Neural progenitor cell (in vitro differentiated cells): Measurements from ENCODE around the gene LARGE1. TPM values are rescaled to one million over a fixed set of nuclear protein-coding genes. Genes with fewer than 3 reads are reported as not detected.

ENCODE experiments used
- DNase-seq: peaks from one replicate; pipeline ENCODE4 v3.0.0-alpha.2; 2016; ENCODE audit warnings: low spot score
- H2AFZ ChIP-seq: fragments of 200-600 bp; sonication (generic); replicated peaks from 2 replicates; pipeline ENCODE4 v1.6.1; 2016; ENCODE audit warnings: antibody characterized with exemption
- H3F3A ChIP-seq: fragments of 200-600 bp; sonication (generic); 2 replicates; pipeline ENCODE4 v1.6.1; 2016; ENCODE audit warnings: antibody characterized with exemption, low read depth
- H3K27ac ChIP-seq: fragments of 200-600 bp; sonication (generic); 2 replicates; pipeline ENCODE4 v1.5.1; 2016; ENCODE audit warnings: mild to moderate bottlenecking
- H3K27me3 ChIP-seq: fragments of 200-600 bp; sonication (generic); 2 replicates; pipeline ENCODE4 v1.6.1; 2016; ENCODE audit warnings: mild to moderate bottlenecking, moderate library complexity
- H3K36me3 ChIP-seq: fragments of 200-600 bp; sonication (generic); 2 replicates; pipeline ENCODE4 v1.5.1; 2016
- H3K4me1 ChIP-seq: fragments of 200-600 bp; sonication (generic); 2 replicates; pipeline ENCODE4 v1.6.1; 2016; ENCODE audit warnings: mixed run types
- H3K4me2 ChIP-seq: fragments of 200-600 bp; sonication (generic); 2 replicates; pipeline ENCODE4 v1.6.1; 2016
- H3K4me3 ChIP-seq: fragments of 200-600 bp; sonication (generic); 2 replicates; pipeline ENCODE4 v1.5.1; 2016
- H3K79me2 ChIP-seq: fragments of 200-600 bp; sonication (generic); 2 replicates; pipeline ENCODE4 v1.6.1; 2016; ENCODE audit warnings: low read depth
- H3K9ac ChIP-seq: fragments of 200-600 bp; sonication (generic); 2 replicates; pipeline ENCODE4 v1.6.1; 2016
- H3K9me3 ChIP-seq: fragments of 200-600 bp; sonication (generic); 2 replicates; pipeline ENCODE4 v1.5.1; 2016; ENCODE audit warnings: low read depth
- H4K20me1 ChIP-seq: fragments of 200-600 bp; sonication (generic); 2 replicates; pipeline ENCODE4 v1.6.1; 2016; ENCODE audit warnings: low read depth
- H3K27ac Mint-ChIP-seq: 3 replicates; pipeline ENCODE4 v1.8.0; 2021; ENCODE audit warnings: mixed read lengths
- H3K27me3 Mint-ChIP-seq: 2 replicates; pipeline ENCODE4 v1.8.0; 2022; ENCODE audit warnings: low read depth, mild to moderate bottlenecking, inconsistent platforms, moderate library complexity, mixed read lengths; ENCODE audit not compliant: insufficient read depth
- H3K36me3 Mint-ChIP-seq: 3 replicates; pipeline ENCODE4 v1.8.0; 2021; ENCODE audit warnings: mixed read lengths
- H3K4me1 Mint-ChIP-seq: 3 replicates; pipeline ENCODE4 v1.8.0; 2021; ENCODE audit warnings: mixed read lengths
- H3K4me3 Mint-ChIP-seq: 3 replicates; pipeline ENCODE4 v1.8.0; 2021; ENCODE audit warnings: mild to moderate bottlenecking, moderate library complexity, mixed read lengths
- H3K9me3 Mint-ChIP-seq: 3 replicates; pipeline ENCODE4 v1.8.0; 2020; ENCODE audit warnings: mixed read lengths
- CTCF ChIP-seq: fragments of 200-600 bp; sonication (generic); IDR thresholded peaks from 2 replicates; pipeline ENCODE4 v1.5.1; 2017; ENCODE audit warnings: antibody characterized with exemption, mild to moderate bottlenecking
- EZH2 ChIP-seq: fragments of 200-600 bp; sonication (generic); IDR thresholded peaks from 2 replicates; pipeline ENCODE4 v1.6.1; 2017; ENCODE audit warnings: antibody characterized with exemption, mild to moderate bottlenecking, moderate library complexity
- EZH2phosphoT487 ChIP-seq: fragments of 200-600 bp; sonication (generic); IDR thresholded peaks from 2 replicates; pipeline ENCODE4 v1.6.1; 2017; ENCODE audit warnings: antibody characterized with exemption
- total RNA-seq: library from RNA; depleted of rRNA; stranded (reverse); fragments of >200 nt; gene quantifications from 2 replicates; pipeline ENCODE4 v1.2.3, GENCODE V29; 2015; ENCODE audit warnings: low replicate concordance

The LARGE1 gene
- total RNA-seq, 1 donor from 2014 or later = 24.9 TPM

- H3K4me3 ChIP-seq = peak overlapping the region; percentile 81
- H3K27ac Mint-ChIP-seq = no peak overlapping the region
Observed at GRCh38 chr22:33917744-33918406, 2.4 kb downstream of the LARGE1 start.

GRCh38 chr22:33914699-33915098 lies 5.6 kb downstream of the LARGE1 start:
- no peak overlapping the region for H3K27ac Mint-ChIP-seq
- no peak for DNase-seq
- no peak overlapping the region for H3K9ac ChIP-seq
- H2AFZ ChIP-seq = no peak overlapping the region
- no peaks in the 10 kb centered on the region for H3K9me3 ChIP-seq
- H3K4me3 Mint-ChIP-seq = no peak overlapping the region
- H3K36me3 Mint-ChIP-seq = peaks cover 31% of the 10 kb centered on the region
- H3K27me3 Mint-ChIP-seq = peaks cover 4% of the 10 kb centered on the region
- peaks cover 99% of the 10 kb centered on the region for H3K79me2 ChIP-seq
- peaks cover 42% of the 10 kb centered on the region for H3K4me1 ChIP-seq
- H3F3A ChIP-seq = peaks cover 27% of the 10 kb centered on the region
- H3K27me3 ChIP-seq = peaks cover 11% of the 10 kb centered on the region
- H3K4me2 ChIP-seq = peak overlapping the region; percentile 55
- H3K36me3 ChIP-seq = no peaks in the 10 kb centered on the region
- TF ChIP-seq CTCF (no peak), EZH2 (no peak), EZH2phosphoT487 (no peak)
- H3K4me3 ChIP-seq = no peak overlapping the region
- H3K27ac ChIP-seq = peak overlapping the region; percentile 68
- H4K20me1 ChIP-seq = peaks cover 53% of the 10 kb centered on the region
- H3K4me1 Mint-ChIP-seq = peaks cover 44% of the 10 kb centered on the region
- peaks cover 7% of the 10 kb centered on the region for H3K9me3 Mint-ChIP-seq

More at GRCh38 chr22:33917744-33918406, 2.4 kb downstream of the LARGE1 start:
- peaks cover 72% of the 10 kb centered on the region for H3K79me2 ChIP-seq
- Mint-ChIP-seq H3K36me3 (peaks cover 6% of the 10 kb centered on the region), H3K27me3 (peaks cover 2% of the 10 kb centered on the region), H3K4me3 (peak overlapping the region; percentile 99), H3K4me1 (peaks cover 45% of the 10 kb centered on the region), H3K9me3 (no peaks in the 10 kb centered on the region)
- no peak overlapping the region for H3K9ac ChIP-seq
- H3K27me3 ChIP-seq = peaks cover 13% of the 10 kb centered on the region
- H4K20me1 ChIP-seq = peaks cover 57% of the 10 kb centered on the region
- H3K36me3 ChIP-seq = no peaks in the 10 kb centered on the region
- H3K4me2 ChIP-seq = peak overlapping the region; percentile 95
- DNase-seq = peak; percentile 64
- H3F3A ChIP-seq = peaks cover 40% of the 10 kb centered on the region
- no peaks in the 10 kb centered on the region for H3K9me3 ChIP-seq
- peaks cover 36% of the 10 kb centered on the region for H3K4me1 ChIP-seq
- TF ChIP-seq CTCF = peak; percentile 52
- TF ChIP-seq EZH2phosphoT487 = no peak
- no peak overlapping the region for H3K27ac ChIP-seq
- no peak overlapping the region for H2AFZ ChIP-seq

GRCh38 chr22:33914131-33914530 lies 6.1 kb downstream of the LARGE1 start:
- Histone ChIP-seq H3K79me2 (peaks cover 99% of the 10 kb centered on the region), H3K4me2 (peak overlapping the region; percentile 55), H3K9ac (no peak overlapping the region), H3K27me3 (peaks cover 6% of the 10 kb centered on the region), H2AFZ (no peak overlapping the region), H3K4me3 (no peak overlapping the region), H3F3A (peaks cover 24% of the 10 kb centered on the region), H3K9me3 (no peaks in the 10 kb centered on the region), H4K20me1 (peaks cover 47% of the 10 kb centered on the region), H3K4me1 (peaks cover 42% of the 10 kb centered on the region), H3K27ac (peak overlapping the region; percentile 68), H3K36me3 (no peaks in the 10 kb centered on the region)
- H3K27ac Mint-ChIP-seq = no peak overlapping the region
- peaks cover 2% of the 10 kb centered on the region for H3K27me3 Mint-ChIP-seq
- peaks cover 7% of the 10 kb centered on the region for H3K9me3 Mint-ChIP-seq
- TF ChIP-seq EZH2 (no peak), CTCF (no peak)
- peaks cover 42% of the 10 kb centered on the region for H3K4me1 Mint-ChIP-seq
- no peak overlapping the region for H3K4me3 Mint-ChIP-seq
- peaks cover 33% of the 10 kb centered on the region for H3K36me3 Mint-ChIP-seq
- DNase-seq = no peak
